CD4-positive, alpha-beta T cell treated with Interleukin-17A for 1 hour (primary cell): Measurements from ENCODE around the gene AOPEP.

ENCODE experiments used
- DNase-seq: peaks from one replicate; pipeline ENCODE4 v3.0.0-alpha.2; 2020

AOPEP gene

GRCh38 chr9:94851892-94852291, 125.4 kb downstream of the AOPEP start:
- DNase-seq: no peak

GRCh38 chr9:94852373-94852772, 125.9 kb downstream of the AOPEP start:
- DNase-seq: no peak

DNA sequence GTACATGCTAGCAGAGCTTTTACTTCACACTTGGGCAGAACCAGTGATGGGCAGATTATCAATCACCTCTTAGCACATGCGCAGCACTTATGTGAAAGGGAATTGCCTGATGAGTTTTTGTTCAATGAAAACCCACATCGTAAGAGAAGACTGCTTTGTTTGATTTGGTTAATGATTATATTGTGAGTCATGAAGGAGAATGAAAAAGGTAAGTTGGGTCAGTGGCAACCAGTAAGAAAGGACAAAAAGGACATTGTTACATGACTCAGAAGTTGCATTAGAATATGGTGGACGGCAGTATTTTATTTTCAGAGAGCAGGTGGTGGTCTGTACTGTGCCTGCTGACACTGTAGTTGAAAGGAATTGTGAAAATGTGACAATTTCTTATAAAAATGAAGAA, 127.4 kb downstream of the AOPEP start:
- no peak for DNase-seq

DNA sequence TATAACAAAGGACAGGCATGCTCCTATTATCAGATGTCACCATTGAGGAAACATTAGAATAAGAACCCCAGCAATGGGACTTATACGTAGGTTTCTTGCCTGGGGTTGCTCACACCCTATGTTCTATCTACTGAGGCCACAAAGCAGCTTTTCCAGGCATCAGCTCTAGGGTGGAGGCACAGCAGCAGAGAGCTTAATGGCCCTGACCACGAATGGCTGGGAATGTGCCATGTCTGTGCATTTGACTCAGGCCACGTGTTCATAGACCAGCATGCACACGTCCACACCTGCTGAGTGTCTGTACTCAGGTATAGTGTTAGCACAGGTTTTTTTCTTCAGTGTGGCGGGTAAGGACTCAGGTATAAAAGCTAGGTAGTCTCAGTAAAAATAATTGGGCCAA, 129.4 kb downstream of the AOPEP start:
- DNase-seq: no peak

DNA sequence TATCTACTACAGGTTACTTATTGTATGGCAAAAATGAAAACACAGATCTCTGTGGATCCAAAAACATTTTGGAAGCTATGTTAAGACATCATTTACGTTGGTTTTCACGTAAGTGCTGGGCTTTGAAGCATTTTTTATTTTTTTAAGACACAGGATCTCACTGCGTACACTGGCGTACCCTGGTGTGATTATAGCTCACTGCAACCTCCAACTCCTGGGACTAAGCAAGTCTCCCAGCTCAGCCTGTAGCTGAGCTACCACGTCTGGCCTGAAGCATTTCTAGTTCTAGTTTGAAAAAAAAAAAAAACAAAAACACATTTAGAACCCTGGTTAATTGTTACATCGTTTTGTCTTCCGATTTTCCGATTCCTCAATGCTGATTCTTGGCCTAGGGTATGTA, 131.3 kb downstream of the AOPEP start:
- DNase-seq: no peak

GRCh38 chr9:94859226-94859625, 132.7 kb downstream of the AOPEP start:
- DNase-seq: no peak

DNA sequence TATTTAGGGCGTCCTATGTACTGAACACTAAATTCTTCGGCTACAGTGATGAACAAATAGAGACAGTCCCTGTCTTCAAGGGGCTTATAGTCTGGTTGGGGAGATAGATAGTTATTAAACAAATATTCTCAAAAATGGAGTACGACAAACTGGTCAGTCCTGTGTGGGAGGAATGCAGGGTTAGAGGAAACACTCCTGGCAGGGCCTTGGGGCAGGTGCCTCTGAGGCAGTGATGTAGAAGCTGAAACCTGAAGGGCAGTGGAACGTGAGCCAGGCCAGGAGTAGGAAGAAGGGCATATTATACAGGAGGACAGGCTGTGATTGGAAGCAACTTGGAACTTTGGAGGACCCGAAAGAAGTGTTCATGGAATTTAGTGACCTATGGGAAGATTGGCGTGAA, 133.4 kb downstream of the AOPEP start:
- no peak for DNase-seq

- peak; percentile 81 for DNase-seq
These were observed 134.4 kb downstream of the AOPEP start for GRCh38 chr9:94860678-94861588.

- DNase-seq: no peak
These were observed 135.2 kb downstream of the AOPEP start for GRCh38 chr9:94861589-94862272.

GRCh38 chr9:94864196-94864595, 137.7 kb downstream of the AOPEP start:
- no peak for DNase-seq

DNA sequence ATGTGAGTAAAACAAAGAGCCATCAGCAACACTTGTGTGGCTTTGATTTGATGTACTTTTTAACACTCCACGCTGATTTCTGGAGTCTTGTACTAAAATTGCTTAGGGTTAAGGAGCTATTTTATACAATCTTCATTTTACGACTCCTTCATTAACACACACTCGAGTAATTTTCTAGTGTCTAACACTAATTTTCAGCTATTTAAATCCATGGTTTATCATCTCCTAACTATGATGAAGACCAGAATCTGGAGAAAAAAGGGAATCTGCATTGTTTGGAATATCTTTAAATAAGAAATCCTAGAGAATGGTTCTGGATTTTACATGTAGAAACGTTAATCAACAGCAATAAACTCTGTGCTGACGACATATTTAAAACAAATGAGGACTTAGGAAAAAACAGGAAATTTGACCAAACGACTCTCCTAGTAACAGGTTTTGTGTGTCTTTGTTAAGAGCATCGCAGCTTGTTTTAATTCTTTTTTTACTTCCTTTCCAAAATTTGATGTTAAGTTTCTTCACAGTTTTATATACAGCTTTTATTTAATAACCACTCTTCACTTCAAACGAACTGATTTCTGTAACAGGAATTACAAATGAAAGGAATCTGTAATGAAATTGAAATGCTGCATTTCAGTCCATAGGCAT, 138.5 kb downstream of the AOPEP start:
- DNase-seq: no peak

DNA sequence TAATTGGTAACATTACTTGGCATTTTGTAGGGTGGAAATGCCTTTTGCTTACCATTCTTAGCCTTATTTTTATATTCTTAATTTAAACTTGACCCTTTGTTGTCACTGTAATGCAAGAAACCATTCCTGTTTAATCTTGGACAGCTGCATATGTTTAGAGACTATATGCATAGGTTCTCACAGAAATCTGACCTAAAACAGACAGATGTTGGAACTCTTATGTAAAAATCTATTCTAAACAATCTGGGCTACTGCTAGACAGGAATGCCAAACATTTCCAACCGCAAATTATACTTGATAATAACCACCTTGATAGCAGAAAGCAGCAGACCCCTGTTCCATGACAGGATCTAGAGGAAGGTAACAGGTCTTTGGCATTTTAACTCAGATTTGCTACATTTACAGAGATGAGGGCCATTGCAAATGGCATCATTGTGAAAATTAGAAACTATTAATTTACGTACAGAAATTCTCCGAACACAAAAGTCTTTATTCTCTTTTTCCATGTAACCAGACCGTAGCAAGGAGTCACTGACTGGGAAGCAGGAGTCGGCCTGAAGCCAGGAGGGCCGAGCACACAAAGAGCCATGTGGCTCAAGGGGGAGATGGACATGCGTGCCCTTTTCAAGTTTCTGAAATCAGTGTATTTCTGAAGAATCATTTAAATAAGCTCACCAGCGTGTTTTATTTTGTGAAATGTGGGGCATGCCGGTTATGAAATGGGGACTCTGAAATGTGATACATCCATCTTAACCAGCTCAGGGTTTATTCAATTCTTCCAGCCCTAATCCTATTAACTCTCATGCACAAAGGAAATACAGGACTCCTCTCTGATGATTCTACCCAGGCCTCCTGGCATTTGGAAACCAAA, 139.3 kb downstream of the AOPEP start:
- DNase-seq: no peak

DNA sequence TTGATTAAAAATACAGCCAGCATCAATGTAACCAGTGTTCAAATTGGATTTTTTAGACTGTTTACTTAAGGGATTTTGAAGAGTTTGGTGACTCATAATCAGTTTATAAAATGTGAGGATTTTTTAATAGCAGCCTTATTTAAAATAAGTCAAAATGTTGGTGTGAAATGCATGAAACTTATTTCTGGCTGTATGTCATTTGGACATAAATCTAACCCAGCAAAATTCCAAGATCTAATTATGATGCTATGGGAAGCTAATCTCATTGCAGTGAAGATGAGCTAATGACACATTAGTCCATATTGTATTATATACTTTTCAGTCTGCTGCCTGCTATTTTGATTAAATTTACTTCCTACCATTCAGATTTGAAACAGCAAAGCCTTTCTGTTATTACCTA, 140.3 kb downstream of the AOPEP start:
- DNase-seq: no peak

DNA sequence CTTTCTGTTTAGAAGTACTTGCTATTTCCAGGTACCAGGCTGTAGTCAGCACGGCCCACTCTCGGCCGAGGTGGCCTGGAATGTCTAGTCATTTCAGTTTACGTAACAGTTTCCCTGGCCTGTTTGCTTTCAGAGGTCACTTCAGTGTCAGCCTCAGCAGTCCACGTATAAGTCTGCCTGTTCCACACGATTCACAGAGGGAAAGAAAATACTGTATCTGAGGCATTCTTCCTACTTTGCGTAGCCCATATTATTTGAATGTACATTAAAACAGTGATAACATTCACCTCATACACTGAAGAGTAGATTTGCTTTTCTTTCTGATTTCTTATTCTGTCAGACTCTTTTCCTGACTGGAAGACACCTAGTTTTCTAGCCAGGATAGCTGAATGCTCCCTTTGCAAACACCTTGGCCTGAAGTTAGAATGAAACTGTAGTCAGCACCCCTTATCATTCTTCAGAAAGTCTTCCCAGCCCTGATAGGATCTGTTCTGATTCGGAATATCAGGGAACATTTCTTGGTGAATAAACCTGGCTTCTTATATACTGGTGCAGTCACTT, 140.9 kb downstream of the AOPEP start:
- no peak for DNase-seq

DNA sequence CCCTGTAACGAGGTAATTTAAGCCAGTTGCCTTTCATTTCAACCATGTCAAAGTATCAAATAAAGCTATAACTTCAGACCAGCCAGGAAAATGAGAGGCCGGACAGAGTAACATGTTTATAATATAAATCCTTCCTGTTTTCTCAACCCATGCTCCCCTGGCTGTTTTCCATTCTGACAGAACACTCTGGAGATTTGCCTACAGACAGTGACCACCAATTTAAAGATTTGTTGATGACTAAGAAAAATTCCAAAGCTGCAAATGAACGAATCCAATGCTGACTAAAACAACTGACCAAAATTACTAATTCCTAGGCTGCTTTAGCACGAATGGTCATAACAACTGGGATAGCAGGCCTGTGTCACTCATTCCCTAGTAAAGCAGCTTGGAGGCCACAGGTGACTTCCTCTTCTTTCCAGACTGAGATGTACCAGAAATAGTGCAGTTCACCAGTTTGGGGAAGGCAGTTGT, 141.4 kb downstream of the AOPEP start:
- DNase-seq: no peak

- DNase-seq: no peak
These were observed 142.0 kb downstream of the AOPEP start for GRCh38 chr9:94868464-94868863.

GRCh38 chr9:94869415-94869843, 142.9 kb downstream of the AOPEP start:
- no peak for DNase-seq

DNA sequence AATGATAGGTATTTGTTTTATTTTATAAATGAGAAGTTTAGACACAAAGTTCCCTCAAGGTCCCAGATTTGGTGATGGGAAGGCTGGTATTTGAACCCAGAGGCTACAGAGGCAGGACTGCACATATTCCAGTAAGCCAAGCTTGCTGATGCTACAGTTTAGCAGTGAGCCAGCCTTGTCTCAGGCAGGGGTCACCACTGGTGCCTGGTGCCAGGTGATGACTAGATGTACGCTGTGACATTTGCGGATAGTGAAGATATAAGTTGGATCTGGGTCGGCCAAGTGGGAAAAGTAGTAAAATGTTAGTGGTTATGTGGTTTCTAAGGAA, 143.9 kb downstream of the AOPEP start:
- no peak for DNase-seq

GRCh38 chr9:94870793-94871558, 144.5 kb downstream of the AOPEP start:
- peak; percentile 80 for DNase-seq

DNA sequence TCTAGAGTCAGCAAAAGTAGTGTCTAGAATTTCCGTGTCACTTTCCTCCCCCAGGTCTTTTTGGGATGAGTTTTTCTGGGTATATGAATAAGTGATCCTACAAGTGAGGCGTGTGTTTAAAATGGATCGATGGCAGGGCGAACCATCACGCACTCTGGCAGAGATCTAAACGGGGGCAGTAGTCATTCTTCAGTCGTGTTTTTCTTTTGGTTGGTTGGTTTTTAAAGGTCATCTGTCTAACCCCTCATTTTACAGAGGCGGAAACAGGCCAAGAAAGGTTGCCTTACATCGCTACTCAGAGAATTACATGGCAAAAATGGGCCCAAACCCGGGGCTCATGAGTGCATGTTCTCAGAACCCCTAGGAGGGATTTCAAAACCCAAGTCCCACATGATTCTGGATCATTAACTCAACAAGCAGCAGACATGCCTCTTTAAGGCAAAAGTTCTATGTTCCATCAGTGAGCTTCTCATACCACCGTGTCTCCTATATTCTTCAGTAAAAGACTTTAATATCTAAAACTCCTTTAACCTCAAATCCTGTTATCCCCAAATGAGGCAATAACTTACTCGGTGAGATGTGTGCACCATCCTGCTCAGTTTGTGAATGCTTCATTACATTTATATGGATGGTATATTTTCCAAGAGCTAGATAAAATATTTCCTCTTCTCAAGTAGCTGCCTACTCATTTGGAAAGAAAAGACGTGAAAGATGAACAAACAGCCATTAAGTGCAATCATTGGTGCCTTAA, 145.8 kb downstream of the AOPEP start:
- DNase-seq: no peak
